Measurements from ENCODE around the gene C11orf24. TPM values are rescaled to one million over a fixed set of nuclear protein-coding genes. Genes with fewer than 3 reads are reported as not detected.

Gene C11orf24
- polyA plus RNA-seq, 3 donors = 19.1 to 27.1 (median 25.1) TPM

DNA sequence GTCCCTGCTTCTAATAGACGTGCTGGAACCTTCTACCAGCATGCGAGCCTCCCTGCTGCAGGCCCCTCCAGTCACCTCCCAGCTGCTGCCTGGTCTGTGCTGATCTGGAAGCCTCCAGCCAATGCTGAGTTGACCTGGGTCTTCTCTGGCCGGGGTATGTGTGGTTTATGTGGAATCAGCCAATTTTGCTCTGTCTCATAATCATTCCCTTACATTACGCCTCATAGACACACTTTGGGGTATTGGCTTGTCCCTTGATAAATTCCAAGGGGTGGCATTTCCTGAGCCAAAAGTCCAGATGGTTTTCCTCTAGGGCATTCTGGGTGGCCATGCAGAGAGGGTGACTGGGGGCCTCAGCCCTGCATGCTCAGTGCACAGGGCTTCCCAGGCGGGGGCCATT, 50.4 kb downstream of the C11orf24 start:
- DNase-seq (ENCODE audit: extremely low read depth in 1 of 11, low read depth in 9 of 11, low spot score in 4 of 11) = no peak

DNA sequence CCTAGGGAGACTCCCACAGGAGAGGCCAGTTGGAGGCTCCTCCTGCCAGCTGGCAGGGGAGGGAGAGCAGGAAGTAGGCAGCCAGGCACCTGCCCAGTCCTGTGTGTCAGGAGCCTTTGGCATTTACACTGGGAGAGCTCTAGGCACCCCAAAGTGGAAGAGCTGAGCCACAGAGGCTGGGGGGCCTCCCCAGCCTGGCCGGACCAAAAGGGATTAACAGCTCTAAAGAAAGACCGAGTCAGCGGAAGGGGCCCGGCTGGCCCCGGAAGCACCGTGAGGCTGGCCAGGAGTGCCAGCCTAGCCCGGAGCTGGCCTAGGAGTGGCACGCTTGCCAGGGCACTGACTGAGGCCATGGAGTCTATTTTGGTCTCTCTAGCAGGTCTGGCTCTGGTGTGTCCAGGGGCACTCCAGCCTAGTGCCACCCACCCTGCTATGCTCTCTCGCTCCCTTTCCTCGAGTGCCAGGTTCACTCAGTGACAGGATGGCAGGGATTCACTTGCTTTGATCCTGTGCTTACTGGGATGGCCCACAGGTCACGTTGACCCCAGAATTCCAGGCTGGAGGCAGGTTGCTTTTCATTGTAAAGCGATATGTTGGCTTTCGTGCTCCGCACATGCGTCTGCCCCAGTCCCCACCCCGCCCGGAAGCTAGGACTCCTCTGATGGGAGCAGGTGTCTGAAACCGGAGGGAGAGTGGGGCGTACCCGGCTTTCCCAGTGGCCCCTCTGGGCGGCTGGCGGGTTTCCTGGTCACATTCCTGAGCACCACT, 55.4 kb downstream of the C11orf24 start:
- no peak for DNase-seq (ENCODE audit: extremely low read depth in 1 of 11, low read depth in 9 of 11, low spot score in 4 of 11)

DNA sequence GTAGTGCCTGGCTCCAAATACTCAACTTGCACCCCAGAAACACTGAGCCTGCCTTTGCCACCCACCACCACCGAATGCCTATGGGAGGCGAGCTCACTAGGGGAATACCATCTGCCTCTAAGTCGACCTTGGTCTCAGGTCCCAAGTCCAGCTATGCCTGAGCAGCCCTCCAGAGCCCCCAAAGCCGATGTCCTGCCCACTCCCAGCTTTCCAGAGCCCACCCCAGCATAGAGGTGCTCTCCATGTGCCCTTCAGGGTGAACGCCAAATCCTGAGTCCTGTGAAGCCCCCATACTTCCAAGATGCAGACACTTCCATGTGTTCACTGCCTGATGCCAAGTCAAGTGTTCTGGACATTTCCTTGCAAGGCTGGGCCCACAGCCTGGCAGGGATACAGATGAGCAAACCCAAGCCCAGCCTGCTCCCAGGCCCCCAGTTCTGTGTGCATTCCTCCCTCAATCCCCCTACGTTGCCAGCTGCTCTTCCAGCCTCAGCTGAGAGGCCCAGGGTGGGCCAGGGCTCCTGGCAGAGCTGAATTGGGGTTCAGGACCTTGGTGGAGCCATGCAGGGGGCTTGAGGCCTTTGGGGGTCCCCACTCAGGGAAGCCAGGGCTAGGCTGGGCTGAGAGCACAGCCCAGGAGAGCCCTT, 56.1 kb downstream of the C11orf24 start:
- DNase-seq (ENCODE audit: extremely low read depth in 1 of 11, low read depth in 9 of 11, low spot score in 4 of 11) = no peak

DNA sequence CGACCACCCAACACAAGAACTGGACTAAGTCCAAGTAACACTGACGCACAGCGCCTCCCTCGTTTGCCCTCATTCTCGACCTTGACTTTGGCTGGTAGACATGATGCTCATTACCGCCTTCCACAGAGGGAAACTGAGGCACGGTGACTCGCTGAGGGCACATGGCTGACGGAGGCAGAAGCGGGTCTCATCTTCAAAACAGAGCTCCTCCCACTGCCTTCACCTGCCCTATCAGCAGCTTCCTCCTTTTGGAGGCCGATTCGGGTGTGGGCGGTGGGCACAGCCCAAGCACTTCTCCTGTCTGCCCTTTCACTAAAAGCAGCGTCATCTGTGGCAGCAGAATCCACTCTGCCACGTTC, 56.7 kb downstream of the C11orf24 start:
- DNase-seq (ENCODE audit: extremely low read depth in 1 of 11, low read depth in 9 of 11, low spot score in 4 of 11) = no peak

DNA sequence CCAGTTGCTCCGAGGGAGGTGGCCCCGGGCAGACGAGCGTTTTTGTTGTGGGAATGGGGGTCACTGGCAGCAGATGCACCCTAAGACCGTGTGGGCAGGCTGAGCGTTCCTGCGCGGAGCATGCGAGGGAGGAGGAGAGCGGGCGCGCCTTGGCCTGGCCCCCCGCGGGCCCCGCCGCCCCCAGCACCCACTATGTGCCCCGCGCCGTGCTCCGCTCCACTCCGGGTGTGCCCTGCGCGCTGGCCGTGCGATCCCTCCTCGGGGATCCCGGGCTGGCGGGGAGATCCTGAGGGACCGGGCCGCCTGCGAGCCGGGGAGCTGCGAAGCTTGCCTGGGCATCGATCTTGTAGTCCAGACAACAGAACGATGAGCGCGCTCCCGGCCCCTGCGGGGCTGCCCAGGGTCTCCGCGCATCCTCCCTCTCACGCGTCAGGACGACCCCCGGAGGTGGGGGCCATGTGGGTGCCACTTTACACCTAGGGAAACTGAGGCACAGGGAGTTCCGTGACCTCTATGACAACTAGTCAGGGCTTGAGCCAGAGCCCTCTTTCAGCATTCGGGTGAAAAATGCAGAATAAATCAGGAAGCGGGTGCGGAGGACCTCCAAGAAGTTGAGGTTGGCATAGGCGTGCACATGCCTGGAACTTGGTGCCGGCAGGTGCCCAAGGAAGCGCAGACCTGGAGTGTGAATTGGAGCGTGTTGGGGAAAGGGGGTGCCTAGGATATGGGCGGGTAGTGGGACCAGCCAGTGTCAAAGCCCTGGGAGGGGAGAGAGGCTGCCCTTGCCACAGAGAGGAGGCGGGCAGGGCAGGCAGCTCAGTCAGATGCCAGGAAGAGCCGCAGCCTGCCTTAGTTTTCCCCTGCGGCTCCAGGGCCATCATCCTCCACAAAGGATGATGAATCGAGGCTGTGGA, 57.3 kb downstream of the C11orf24 start:
- DNase-seq (ENCODE audit: extremely low read depth in 1 of 11, low read depth in 9 of 11, low spot score in 4 of 11) = no peak

DNA sequence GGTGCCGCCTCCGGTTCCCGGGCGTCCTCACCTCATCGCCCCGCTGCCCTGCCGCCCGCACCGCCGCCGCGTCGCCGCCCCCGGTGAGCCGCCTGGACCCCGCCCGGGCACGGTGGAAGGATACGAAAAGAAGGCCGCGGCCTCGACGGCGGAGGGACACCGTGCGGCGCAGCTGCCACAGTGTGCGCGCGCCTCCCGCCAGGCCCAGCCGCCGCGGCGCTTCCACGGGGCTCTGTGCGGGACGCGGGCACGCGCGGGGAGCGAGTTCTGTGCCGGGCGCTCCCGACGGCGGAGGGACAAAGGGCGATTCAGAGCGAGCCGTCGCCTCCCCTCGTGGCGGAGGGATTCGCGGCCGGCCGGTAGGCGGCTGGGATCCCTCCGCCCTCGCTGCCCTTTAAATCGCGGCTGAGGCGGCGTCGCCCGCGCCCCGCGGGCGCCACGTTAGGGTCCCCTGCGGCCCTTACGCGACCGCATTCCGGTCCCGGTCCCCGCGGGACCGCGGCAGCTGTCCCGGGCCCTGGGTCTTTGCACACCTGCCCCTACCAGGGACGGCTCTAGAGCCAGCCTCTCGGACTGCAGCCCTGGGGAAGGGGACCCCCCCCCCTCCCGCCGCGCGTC, 58.1 kb downstream of the C11orf24 start:
- DNase-seq (ENCODE audit: extremely low read depth in 1 of 11, low read depth in 9 of 11, low spot score in 4 of 11) = peak; percentile 81 to 94 (median 92)

DNA sequence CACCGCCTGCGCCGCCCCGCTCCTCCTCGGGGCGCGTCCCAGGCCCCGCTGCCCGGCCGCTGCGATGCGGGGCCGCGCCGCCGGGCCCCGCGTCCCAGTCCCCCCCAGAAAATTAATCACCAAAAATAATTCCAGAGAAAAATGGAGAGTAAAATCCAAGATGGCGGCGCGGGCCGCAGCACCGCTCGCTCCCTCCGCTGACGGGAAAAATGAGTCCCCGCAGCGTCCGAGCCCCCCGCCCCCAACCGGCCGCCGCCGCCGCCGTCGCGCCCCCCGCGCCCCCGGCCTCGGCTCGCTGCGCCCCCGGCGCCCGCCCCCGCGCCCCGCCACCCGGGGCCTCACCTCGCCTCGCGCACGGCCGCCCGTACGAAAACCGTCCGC, 58.6 kb downstream of the C11orf24 start, which contains the start of gene KMT5B:
Gene KMT5B, minus strand, starts transcription at position 162 of the 381 bp plus-strand sequence. CDS start 23,220 bp downstream, outside the sequence.
- DNase-seq (ENCODE audit: extremely low read depth in 1 of 11, low read depth in 9 of 11, low spot score in 4 of 11) = peak in 8 of 11 donors; percentile 52 to 66 (median 59)

DNA sequence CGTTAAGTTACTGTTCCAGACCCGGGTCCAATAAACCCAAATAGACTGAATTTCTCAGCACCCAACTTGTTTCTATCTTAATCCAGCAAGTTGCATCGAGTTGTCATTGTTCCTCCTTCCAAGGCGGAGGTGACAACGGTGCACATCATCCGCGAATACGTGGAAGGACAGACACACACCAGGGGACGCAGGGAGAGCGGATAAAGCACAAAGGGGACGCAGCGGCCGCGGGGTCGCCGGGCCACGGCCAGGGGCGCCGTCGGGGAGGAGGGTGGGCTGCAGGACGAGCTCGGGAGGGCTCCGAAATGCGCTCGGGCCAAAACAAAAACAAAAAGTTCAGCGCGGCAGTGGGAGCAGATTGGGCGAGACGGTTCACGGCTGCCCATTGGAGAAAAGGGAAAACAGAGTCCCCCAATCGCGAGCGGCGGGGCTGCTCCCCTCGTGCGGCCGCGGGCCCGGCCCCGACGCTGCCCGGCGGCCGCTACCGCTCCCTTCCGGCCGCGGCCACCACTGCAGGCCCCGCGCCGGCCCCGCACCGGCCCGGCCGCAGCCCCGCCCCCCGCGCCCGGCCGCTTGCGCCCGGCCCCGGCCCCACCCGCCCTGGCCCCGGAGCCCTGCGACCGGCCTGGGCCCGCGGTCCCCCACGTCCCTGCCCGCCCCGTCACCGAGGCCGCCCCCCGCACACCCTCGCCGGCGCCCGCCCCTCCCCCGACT, 59.2 kb downstream of the C11orf24 start:
- peak in 10 of 11 donors; percentile 25 to 70 (median 54) for DNase-seq (ENCODE audit: extremely low read depth in 1 of 11, low read depth in 9 of 11, low spot score in 4 of 11)

DNA sequence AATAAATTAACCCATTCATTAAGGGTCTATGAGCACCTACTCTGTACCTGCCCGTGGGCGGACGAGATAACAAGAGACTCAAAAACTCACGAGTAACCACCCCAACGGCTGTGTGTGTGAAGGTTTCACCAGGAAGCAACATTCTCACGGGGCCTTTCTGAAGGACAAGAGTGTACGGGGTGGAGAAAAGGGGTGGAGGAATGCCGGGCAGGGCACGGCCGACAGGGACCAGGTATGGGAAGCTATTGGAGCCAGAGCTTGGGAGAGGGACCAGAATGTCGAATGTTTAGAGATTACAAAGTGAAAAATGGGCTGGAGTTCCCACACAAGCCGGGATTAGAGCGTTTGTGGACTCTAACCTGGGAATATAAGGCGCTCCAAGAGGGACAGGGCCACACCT, 60.2 kb downstream of the C11orf24 start:
- no peak for DNase-seq (ENCODE audit: extremely low read depth in 1 of 11, low read depth in 9 of 11, low spot score in 4 of 11)

Other genes starting within 250 kb of the C11orf24 start
- gene NDUFS8, start 241.3 kb downstream of the C11orf24 start, polyA plus RNA-seq (ENCODE audit: insufficient read length in 3 of 3) = 100 to 1,000 TPM in 2 of 3 donors, 10 to 100 TPM in 1; 64.6 to 110 (median 109) TPM
- 10 to 100 TPM; 16.4 to 31.3 (median 25.0) TPM for gene TCIRG1, start 232.9 kb downstream of the C11orf24 start, polyA plus RNA-seq (ENCODE audit: insufficient read length in 3 of 3)
- gene CHKA, start 150.6 kb downstream of the C11orf24 start, polyA plus RNA-seq (ENCODE audit: insufficient read length in 3 of 3) = 10 to 100 TPM; 31.9 to 49.8 (median 36.2) TPM
- gene KMT5B, start 58.7 kb downstream of the C11orf24 start, polyA plus RNA-seq (ENCODE audit: insufficient read length in 3 of 3) = 10 to 100 TPM; 71.9 to 83.1 (median 80.5) TPM
- 10 to 100 TPM; 30.4 to 55.7 (median 54.6) TPM for gene LRP5, start 40.6 kb upstream of the C11orf24 start, polyA plus RNA-seq (ENCODE audit: insufficient read length in 3 of 3)
- gene PPP6R3, start 188.8 kb upstream of the C11orf24 start, polyA plus RNA-seq (ENCODE audit: insufficient read length in 3 of 3) = 100 to 1,000 TPM in 2 of 3 donors, 10 to 100 TPM in 1; 95.4 to 121 (median 106) TPM